GM12873 (cell line): ENCODE results near the gene NAGLU.

Experiments used
- TF ChIP-seq, protein P1 (sequence below): IDR thresholded peaks from 2 replicates; pipeline ENCODE4 v1.5.1; 2012; ENCODE audit warnings: low read depth, mild to moderate bottlenecking, moderate library complexity, low read length, control low read depth; ENCODE audit not compliant: insufficient read depth; ENCODE audit errors: missing control alignments

The NAGLU gene

DNA sequence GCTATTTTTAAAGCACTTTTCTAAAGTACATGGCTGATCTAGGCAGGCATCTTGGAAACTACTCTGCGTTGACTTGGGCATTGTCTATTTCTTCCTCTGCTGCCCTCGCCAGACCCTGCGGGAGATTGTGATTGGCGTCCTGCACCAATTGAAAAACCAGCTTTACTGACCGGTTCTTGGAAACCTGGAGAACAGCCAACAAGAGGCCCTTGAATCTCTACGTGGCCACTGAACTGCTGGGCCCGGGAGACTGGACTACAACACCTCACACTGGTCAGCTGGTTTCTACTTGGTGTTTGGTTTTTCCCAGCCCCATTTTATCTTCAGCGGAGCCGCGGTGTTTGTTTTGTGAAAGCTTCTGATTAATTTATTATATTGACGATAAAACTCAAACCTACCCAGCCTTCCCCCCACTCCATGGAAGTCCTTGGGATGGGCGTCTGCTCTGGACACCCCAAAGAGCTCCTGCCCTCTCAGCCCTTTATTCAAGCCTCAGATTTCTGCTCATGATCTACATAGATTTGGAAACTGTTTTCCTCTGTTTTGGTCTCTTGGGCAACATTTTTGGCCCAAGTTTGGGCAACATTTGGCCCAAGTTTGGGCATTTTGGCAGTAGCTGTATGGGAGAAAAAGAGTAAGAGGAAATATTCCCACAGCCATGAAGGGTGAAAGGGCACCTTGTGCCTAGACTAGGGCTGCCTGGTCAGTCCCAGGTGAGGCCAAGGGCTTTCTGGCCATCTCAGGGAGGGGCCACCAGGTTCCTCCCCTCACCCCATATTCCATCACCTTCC is 35.6 kb downstream of the NAGLU start:
- TF ChIP-seq, protein P1, sequence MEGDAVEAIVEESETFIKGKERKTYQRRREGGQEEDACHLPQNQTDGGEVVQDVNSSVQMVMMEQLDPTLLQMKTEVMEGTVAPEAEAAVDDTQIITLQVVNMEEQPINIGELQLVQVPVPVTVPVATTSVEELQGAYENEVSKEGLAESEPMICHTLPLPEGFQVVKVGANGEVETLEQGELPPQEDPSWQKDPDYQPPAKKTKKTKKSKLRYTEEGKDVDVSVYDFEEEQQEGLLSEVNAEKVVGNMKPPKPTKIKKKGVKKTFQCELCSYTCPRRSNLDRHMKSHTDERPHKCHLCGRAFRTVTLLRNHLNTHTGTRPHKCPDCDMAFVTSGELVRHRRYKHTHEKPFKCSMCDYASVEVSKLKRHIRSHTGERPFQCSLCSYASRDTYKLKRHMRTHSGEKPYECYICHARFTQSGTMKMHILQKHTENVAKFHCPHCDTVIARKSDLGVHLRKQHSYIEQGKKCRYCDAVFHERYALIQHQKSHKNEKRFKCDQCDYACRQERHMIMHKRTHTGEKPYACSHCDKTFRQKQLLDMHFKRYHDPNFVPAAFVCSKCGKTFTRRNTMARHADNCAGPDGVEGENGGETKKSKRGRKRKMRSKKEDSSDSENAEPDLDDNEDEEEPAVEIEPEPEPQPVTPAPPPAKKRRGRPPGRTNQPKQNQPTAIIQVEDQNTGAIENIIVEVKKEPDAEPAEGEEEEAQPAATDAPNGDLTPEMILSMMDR = no peak

DNA sequence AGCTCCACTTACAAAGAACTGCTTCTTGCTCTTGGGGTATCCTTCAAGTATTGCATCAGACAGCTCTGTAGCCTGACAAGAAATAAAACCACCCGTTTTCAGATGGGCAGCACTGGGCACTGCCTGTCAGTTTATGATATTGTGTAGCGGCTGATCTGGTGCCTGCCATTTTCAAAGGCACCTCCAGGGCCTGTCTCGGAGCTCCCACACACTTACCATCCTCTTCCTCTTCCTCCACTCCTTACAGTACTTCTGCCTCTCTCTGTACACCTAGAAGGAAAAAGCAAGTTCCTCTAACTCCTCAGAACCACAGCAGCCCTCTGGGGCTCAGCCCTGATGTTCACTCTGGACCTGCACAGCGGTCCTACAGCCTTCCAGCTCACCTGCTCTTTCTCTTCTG is 37.1 kb downstream of the NAGLU start:
- TF ChIP-seq, protein P1 = no peak

DNA sequence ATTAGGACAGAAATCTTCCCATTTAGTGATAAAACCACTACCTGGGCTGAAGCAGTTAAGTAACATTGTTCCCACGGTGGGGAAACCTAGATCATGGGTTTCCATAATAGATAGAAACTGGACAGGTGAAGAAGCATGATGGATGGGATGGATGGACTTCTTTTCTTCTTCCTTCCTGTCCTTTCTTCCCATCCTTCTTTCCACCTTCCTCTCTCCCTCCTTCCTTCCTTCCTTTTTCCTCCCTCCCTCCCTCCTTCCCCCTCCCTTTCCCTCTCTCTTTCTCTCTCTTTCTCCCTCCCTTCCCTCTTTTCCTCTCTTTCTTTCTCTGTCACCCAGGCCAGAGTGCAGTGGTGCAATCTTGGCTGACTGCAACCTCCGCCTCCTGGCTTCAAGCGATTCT is 38.4 kb downstream of the NAGLU start:
- TF ChIP-seq, protein P1 = no peak

DNA sequence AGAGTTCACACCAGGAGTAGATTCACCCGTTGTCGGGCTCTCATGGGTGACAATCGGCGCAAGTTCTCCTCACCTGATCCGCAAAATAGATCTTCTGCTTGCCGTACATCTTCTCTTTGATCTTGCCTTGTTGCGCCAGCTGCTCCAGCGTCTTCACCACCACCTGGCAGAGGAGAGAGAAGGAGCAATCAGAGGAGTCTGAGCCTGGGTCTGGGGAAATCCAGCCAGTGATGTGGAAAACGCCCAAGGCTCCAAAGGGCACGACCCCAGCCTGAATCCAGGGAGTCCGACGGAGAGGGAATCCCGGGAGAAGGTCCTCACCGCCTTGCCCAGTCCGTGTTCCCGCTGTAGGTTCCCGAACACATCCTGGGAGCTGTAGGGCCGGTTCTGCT is 41.1 kb downstream of the NAGLU start:
- TF ChIP-seq, protein P1 = no peak

DNA sequence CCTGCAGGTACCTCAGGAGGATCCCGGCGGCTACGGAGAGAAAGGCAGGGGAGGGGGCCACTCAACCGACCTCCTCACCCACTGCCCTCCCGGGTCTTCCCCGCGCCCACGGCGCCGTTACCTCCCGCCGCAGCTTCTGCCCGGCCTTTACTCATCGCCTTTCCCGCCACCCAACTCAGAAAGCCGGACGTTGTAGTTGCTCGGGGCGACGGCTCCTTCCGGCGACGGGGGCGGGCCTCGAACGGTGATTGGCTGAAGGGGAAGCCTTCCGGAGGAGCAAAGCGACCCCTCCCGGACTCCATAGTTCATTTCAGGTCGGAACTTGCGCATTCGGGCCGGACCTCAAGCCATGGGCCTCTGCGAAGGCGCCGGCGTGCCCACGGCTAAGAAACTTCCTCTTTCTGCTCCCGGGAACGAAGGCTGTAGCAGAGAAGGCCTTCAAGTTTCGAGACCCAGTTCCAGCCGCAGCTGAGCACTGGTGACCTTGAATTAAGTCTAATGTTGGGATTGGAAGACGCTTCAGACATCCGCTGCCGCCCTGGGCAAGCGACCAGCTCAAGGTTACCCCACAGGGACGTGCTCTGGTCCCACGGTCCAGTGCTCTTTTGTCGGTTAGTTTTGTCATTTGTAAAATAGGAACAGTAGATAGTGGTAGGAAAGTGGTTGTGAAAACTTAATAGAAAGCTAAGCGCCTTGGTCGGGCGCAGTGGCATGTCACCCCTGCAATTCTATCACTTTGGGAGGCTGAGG is 41.7 kb downstream of the NAGLU start, which contains the start of gene PSMC3IP:
TSS of gene PSMC3IP (minus strand) at position 198 of the 750 bp plus-strand sequence. CDS start at position 155, 43 bp downstream.
- TF ChIP-seq, protein P1 = peak; percentile 67

DNA sequence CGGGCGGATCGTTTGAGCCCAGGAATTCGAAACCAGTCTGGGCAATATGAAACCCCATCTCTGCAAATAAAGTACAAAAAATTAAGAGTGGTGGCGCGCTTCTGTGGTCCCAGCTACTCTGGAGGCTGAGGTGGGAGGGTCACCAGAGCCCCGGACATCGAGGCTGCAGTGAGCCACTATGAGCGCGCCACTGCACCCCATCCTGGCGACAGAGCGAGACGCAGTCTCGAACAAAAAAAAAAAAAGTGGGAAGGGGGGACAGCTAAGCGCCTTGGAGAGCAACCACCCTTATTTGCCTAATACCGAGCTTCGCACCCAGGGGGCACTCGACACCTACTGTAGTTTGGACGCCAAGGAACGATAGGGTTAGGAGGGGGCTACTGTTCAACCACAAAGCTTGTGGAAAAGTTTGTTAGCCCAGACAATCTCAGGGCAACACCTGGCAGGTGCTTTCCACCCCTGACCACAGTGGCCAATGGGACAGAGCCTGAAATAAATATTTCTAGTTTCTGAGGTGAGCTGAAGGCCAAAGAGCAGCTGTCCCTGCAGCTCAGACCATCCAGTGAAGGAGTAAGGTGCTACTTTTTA is 42.3 kb downstream of the NAGLU start:
- TF ChIP-seq, protein P1 = peak; percentile 88
